Activated CD4-positive, alpha-beta T cell treated with anti-CD3 and anti-CD28 coated beads for 36 hours (primary cell): ENCODE data around the gene SIL1. TPM values are rescaled to one million over a fixed set of nuclear protein-coding genes. Genes with fewer than 3 reads are reported as not detected.

Experiments used
- ATAC-seq: fragments of 200-7000 bp; cut with Tn5 transposase; one replicate; pipeline ENCODE4 v1.10.0; 2021; ENCODE audit warnings: mild to moderate bottlenecking, moderate library complexity
- CTCF ChIA-PET: fragments of 350-600 bp; sonication (Branson Sonifier 250); formaldehyde crosslinking; loops from one replicate; lab custom pipeline; 2021; ENCODE audit warnings: antibody characterized with exemption; lab: Charles Lee
- POLR2A ChIA-PET: fragments of 350-600 bp; sonication (Branson Sonifier 250); formaldehyde crosslinking; loops from one replicate; lab custom pipeline; 2021; ENCODE audit warnings: antibody characterized with exemption, inconsistent platforms; lab: Charles Lee
- DNase-seq: peaks from one replicate; pipeline ENCODE4 v3.0.0-alpha.2; 2020
- H3K27ac Mint-ChIP-seq: one replicate; pipeline ENCODE4 v1.8.0; 2021; ENCODE audit warnings: mixed read lengths
- H3K27me3 Mint-ChIP-seq: one replicate; pipeline ENCODE4 v1.8.0; 2021; ENCODE audit warnings: mixed read lengths
- H3K36me3 Mint-ChIP-seq: one replicate; pipeline ENCODE4 v1.8.0; 2021; ENCODE audit warnings: low read depth, mixed read lengths
- H3K4me1 Mint-ChIP-seq: one replicate; pipeline ENCODE4 v1.8.0; 2021; ENCODE audit warnings: mixed read lengths
- H3K4me3 Mint-ChIP-seq: one replicate; pipeline ENCODE4 v1.8.0; 2021; ENCODE audit warnings: mild to moderate bottlenecking, moderate library complexity, mixed read lengths
- H3K9me3 Mint-ChIP-seq: one replicate; pipeline ENCODE4 v1.8.0; 2021; ENCODE audit warnings: low read depth, mixed read lengths
- intact Hi-C, 2 experiments: fragments of 100-400 bp; cut with DNase I in 1 of 2; cut with micrococcal nuclease in 1 of 2; formaldehyde crosslinking; loops; one replicate each; pipeline versions ENCODE4 v1.14.2 to v1.15.1; 2022 to 2024; cut with DNase I, micrococcal nuclease
- total RNA-seq, 2 experiments: library from RNA; stranded (reverse); gene quantifications; one replicate each; pipeline ENCODE4 v1.2.3, GENCODE V29; 2021

Gene SIL1
- total RNA-seq, 2 experiments from 2014 or later, result 11.2 to 14.4 TPM

- no peak for DNase-seq
- CTCF ChIA-PET, result interaction anchor here (1.0 kb wide), 1 partner anchor 10 kb away, joined by 4 read pairs; no protein-coding TSS in a partner anchor
- intact Hi-C loops, result no loop called here
- no peak overlapping the region for H3K27ac Mint-ChIP-seq
- no peak overlapping the region for H3K4me3 Mint-ChIP-seq
- POLR2A ChIA-PET, result no interaction called here
- no peak for ATAC-seq
- no peaks in the 10 kb centered on the region for H3K36me3 Mint-ChIP-seq
- H3K9me3 Mint-ChIP-seq, result no peaks in the 10 kb centered on the region
- H3K4me1 Mint-ChIP-seq, result peaks cover 13% of the 10 kb centered on the region
- H3K27me3 Mint-ChIP-seq, result peaks cover 2% of the 10 kb centered on the region
These were observed 60.5 kb downstream of the SIL1 start for GRCh38 chr5:139137697-139138096.

DNA sequence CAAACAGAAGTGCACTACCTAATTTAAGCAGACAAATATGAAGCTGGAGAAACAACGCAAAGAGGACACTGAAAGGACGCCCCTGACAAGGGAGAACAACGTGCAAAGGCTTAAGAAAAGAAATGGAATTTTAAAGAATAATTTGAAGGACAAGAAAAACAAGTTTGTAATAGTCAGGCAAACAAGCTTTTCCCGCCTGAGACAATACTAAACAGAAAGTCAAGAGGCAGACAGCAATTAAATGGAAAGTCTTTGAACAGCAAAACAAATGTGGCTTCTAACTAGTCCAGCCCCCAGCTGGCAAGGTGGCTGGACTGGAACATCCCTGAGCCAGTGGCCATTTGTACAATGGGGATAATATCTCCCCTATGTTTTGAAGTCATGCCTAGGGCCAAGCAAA is 63.3 kb downstream of the SIL1 start:
- Mint-ChIP-seq H3K4me1 (peaks cover 9% of the 10 kb centered on the region), H3K4me3 (no peak overlapping the region), H3K27ac (no peak overlapping the region), H3K9me3 (no peaks in the 10 kb centered on the region), H3K36me3 (no peaks in the 10 kb centered on the region), H3K27me3 (peaks cover 2% of the 10 kb centered on the region)
- ChIA-PET POLR2A (no interaction called here), CTCF (interaction anchor here (1.4 kb wide), 1 partner anchor 9 kb away, joined by 6 read pairs; no protein-coding TSS in a partner anchor)
- ATAC-seq (no peak), DNase-seq (no peak)
- intact Hi-C loops, result no loop called here

DNA sequence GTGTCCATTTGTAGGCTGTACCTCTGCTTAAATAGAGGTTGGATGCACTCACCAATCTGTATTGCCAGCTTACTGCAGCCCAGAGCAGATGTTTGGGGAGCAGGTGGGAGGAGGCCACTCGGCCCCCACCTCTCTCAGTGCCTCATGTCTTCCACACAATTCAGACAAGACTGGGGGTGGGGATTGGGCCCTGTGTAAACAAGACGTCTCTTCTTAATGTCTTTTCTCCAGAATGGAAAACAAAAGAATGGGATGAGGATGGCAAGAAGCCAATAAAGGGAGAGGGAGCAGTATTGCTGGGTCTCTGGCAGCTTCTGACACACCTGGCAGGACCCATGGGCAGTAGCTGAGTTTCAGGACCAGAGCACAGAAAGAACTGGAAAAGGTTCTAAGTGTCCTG is 64.9 kb downstream of the SIL1 start:
- POLR2A ChIA-PET, result no interaction called here
- H3K27me3 Mint-ChIP-seq, result peaks cover 2% of the 10 kb centered on the region
- H3K27ac Mint-ChIP-seq, result no peak overlapping the region
- intact Hi-C loops, result no loop called here
- no peak for ATAC-seq
- no peaks in the 10 kb centered on the region for H3K36me3 Mint-ChIP-seq
- H3K9me3 Mint-ChIP-seq, result no peaks in the 10 kb centered on the region
- DNase-seq, result no peak
- CTCF ChIA-PET, result no interaction called here
- H3K4me3 Mint-ChIP-seq, result no peak overlapping the region
- no peaks in the 10 kb centered on the region for H3K4me1 Mint-ChIP-seq

- DNase-seq (no peak), ATAC-seq (no peak)
- Mint-ChIP-seq H3K27ac (no peak overlapping the region), H3K4me1 (no peaks in the 10 kb centered on the region), H3K4me3 (no peak overlapping the region), H3K9me3 (no peaks in the 10 kb centered on the region), H3K36me3 (no peaks in the 10 kb centered on the region), H3K27me3 (no peaks in the 10 kb centered on the region)
- ChIA-PET POLR2A (no interaction called here), CTCF (interaction anchor here (0.9 kb wide), 1 partner anchor 343 kb away, joined by 3 read pairs; no protein-coding TSS in a partner anchor)
- intact Hi-C loops, result no loop called here
These were observed 65.7 kb downstream of the SIL1 start for GRCh38 chr5:139132515-139132914.

GRCh38 chr5:139131921-139132432 is 66.2 kb downstream of the SIL1 start:
- ChIA-PET POLR2A (no interaction called here), CTCF (interaction anchor here (0.5 to 0.9 kb wide), 2 partner anchors 342 to 837 kb away, joined by 3 read pairs; no protein-coding TSS in a partner anchor)
- H3K9me3 Mint-ChIP-seq, result no peaks in the 10 kb centered on the region
- H3K4me1 Mint-ChIP-seq, result no peaks in the 10 kb centered on the region
- H3K27me3 Mint-ChIP-seq, result no peaks in the 10 kb centered on the region
- intact Hi-C loops, result no loop called here
- H3K4me3 Mint-ChIP-seq, result no peak overlapping the region
- H3K27ac Mint-ChIP-seq, result no peak overlapping the region
- H3K36me3 Mint-ChIP-seq, result no peaks in the 10 kb centered on the region
- ATAC-seq (no peak), DNase-seq (no peak)

GRCh38 chr5:139131465-139131864 is 66.7 kb downstream of the SIL1 start:
- ATAC-seq (no peak), DNase-seq (no peak)
- ChIA-PET POLR2A (no interaction called here), CTCF (interaction anchor here (0.5 to 1.0 kb wide), 3 partner anchors 233 to 837 kb away, joined by 3 to 4 read pairs (median 3); no protein-coding TSS in a partner anchor)
- Mint-ChIP-seq H3K4me1 (no peaks in the 10 kb centered on the region), H3K9me3 (no peaks in the 10 kb centered on the region), H3K27me3 (no peaks in the 10 kb centered on the region), H3K4me3 (no peak overlapping the region), H3K36me3 (no peaks in the 10 kb centered on the region), H3K27ac (no peak overlapping the region)
- intact Hi-C loops, result no loop called here

GRCh38 chr5:139131062-139131461 is 67.1 kb downstream of the SIL1 start:
- no peaks in the 10 kb centered on the region for H3K36me3 Mint-ChIP-seq
- H3K4me1 Mint-ChIP-seq, result no peaks in the 10 kb centered on the region
- H3K27me3 Mint-ChIP-seq, result no peaks in the 10 kb centered on the region
- ChIA-PET CTCF (interaction anchor here (1.0 kb wide), 1 partner anchor 232 kb away, joined by 4 read pairs; no protein-coding TSS in a partner anchor), POLR2A (no interaction called here)
- intact Hi-C loops, result no loop called here
- no peak for DNase-seq
- H3K27ac Mint-ChIP-seq, result no peak overlapping the region
- no peak for ATAC-seq
- no peaks in the 10 kb centered on the region for H3K9me3 Mint-ChIP-seq
- H3K4me3 Mint-ChIP-seq, result no peak overlapping the region

DNA sequence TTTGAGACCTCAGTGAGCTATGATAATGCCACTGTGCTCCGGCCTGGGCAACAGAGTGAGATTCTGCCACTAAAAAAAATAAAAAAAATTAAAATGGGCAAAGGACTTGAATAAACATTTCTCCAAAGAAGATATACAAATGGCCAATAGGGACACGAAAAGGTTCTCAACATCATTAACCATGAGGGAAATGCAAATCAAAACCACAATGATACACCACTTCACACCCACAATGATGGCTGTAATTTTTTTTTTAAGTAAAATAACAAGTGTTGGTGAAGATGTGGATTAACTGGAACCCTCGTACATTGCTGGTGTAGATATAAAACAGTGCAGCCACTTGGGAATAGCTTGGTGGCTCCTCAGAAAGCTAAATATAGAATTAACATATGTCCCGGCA is 68.0 kb downstream of the SIL1 start:
- Mint-ChIP-seq H3K4me3 (no peak overlapping the region), H3K9me3 (no peaks in the 10 kb centered on the region)
- no peak for ATAC-seq

GRCh38 chr5:139126711-139127111 is 71.5 kb downstream of the SIL1 start:
- Mint-ChIP-seq H3K4me3 (no peak overlapping the region), H3K9me3 (no peaks in the 10 kb centered on the region), H3K4me1 (no peaks in the 10 kb centered on the region), H3K27me3 (no peaks in the 10 kb centered on the region), H3K36me3 (no peaks in the 10 kb centered on the region), H3K27ac (no peak overlapping the region)
- POLR2A ChIA-PET, result no interaction called here
- ATAC-seq (no peak), DNase-seq (no peak)
- intact Hi-C loops, result no loop called here
- CTCF ChIA-PET, result interaction anchor here (1.0 kb wide), 1 partner anchor 105 kb away, joined by 3 read pairs; no protein-coding TSS in a partner anchor

More for the DNA sequence above, 68.0 kb downstream of the SIL1 start:
- no peak overlapping the region for H3K27ac Mint-ChIP-seq
- H3K4me1 Mint-ChIP-seq, result no peaks in the 10 kb centered on the region
- intact Hi-C loops, result no loop called here
- ChIA-PET CTCF (no interaction called here), POLR2A (no interaction called here)
- DNase-seq, result no peak
- no peaks in the 10 kb centered on the region for H3K36me3 Mint-ChIP-seq
- H3K27me3 Mint-ChIP-seq, result no peaks in the 10 kb centered on the region

DNA sequence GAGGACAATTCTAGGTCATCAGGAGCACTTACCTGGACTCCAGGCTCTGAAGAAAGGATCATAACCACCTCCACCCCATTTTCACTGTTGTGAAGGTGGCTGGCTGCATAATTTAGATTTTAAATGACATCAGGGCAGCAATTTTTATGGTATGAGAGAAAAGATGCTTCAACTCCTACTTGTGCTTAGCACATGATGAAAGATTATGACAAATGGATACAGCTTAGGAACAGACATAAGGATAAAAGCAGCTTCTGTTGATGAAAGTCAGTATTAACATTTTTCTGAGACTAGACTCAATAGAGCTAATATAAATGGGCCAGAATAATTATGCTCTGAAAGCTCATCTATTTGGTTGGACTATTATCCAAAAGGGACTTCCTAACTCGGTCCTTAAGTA is 72.2 kb downstream of the SIL1 start:
- intact Hi-C loops, result no loop called here
- no peak overlapping the region for H3K4me3 Mint-ChIP-seq
- ChIA-PET POLR2A (no interaction called here), CTCF (interaction anchor here (1.6 kb wide), 1 partner anchor 9 kb away, joined by 6 read pairs; no protein-coding TSS in a partner anchor)
- H3K9me3 Mint-ChIP-seq, result no peaks in the 10 kb centered on the region
- H3K4me1 Mint-ChIP-seq, result no peaks in the 10 kb centered on the region
- no peak overlapping the region for H3K27ac Mint-ChIP-seq
- ATAC-seq, result no peak
- H3K36me3 Mint-ChIP-seq, result no peaks in the 10 kb centered on the region
- no peaks in the 10 kb centered on the region for H3K27me3 Mint-ChIP-seq
- no peak for DNase-seq

GRCh38 chr5:139124774-139125520 is 73.2 kb downstream of the SIL1 start:
- Mint-ChIP-seq H3K9me3 (no peaks in the 10 kb centered on the region), H3K4me1 (no peaks in the 10 kb centered on the region), H3K27ac (no peak overlapping the region), H3K27me3 (no peaks in the 10 kb centered on the region), H3K36me3 (no peaks in the 10 kb centered on the region), H3K4me3 (no peak overlapping the region)
- ChIA-PET CTCF (interaction anchor here (0.6 to 1.6 kb wide), 2 partner anchors 10 to 16 kb away, joined by 3 to 6 read pairs; no protein-coding TSS in a partner anchor), POLR2A (no interaction called here)
- ATAC-seq, result no peak
- intact Hi-C loops, result no loop called here
- DNase-seq, result no peak

DNA sequence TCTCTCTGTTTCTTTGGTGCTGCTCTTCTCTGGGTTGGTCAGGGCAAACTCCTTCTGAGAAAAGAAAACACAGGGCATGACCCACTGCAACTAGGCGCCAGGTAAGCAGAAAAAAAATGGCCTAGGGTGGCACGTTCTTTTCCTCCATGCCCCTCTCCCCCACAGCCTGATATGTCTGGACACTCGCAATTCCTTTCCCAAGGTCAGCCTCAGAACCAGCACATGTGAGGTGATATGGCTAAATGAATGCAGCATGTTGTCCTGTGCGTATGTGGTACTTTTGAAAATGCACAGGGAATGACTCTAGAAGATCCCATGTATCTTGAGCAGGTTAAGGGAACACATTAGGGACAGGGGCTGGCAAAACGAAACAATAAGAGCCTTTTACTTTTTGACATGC is 77.0 kb downstream of the SIL1 start:
- Mint-ChIP-seq H3K27me3 (no peaks in the 10 kb centered on the region), H3K9me3 (no peaks in the 10 kb centered on the region), H3K4me3 (no peak overlapping the region), H3K36me3 (peaks cover 3% of the 10 kb centered on the region), H3K4me1 (no peaks in the 10 kb centered on the region), H3K27ac (no peak overlapping the region)
- intact Hi-C loops, result no loop called here
- DNase-seq (no peak), ATAC-seq (no peak)
- CTCF ChIA-PET, result interaction anchor here (0.6 kb wide), 1 partner anchor 16 kb away, joined by 3 read pairs; no protein-coding TSS in a partner anchor
- POLR2A ChIA-PET, result no interaction called here
